Pancreas (tissue), 10 donors: ENCODE results near the gene VWA5B1. TPM values are rescaled to one million over a fixed set of nuclear protein-coding genes. Genes with fewer than 3 reads are reported as not detected.

ENCODE experiments used
- ATAC-seq, 4 donors: fragments of 200-7000 bp; cut with Tn5 transposase; one replicate each; pipeline versions ENCODE4 v1.8.0 to v1.9.1; 2020; ENCODE audit warnings: mild to moderate bottlenecking in 4 of 4, moderate library complexity in 4 of 4
- DNase-seq, 6 donors: peaks; one replicate each; pipeline ENCODE4 v3.0.0-alpha.2; 2020
- FAIRE-seq: peaks from 2 replicates; lab custom pipeline; 2012; peaks lifted over from hg19 to GRCh38; lab: Jason Lieb, UNC
- H3K27ac ChIP-seq, 4 donors: fragments of 200-600 bp; sonication (generic); 1 replicate in 3 of 4; 2 replicates in 1 of 4; pipeline versions ENCODE4 v1.5.0 to v1.8.0; 2020
- H3K27me3 ChIP-seq, 4 donors: fragments of 200-600 bp; one replicate each; pipeline ENCODE4 v1.8.0; 2021
- H3K36me3 ChIP-seq, 3 donors: fragments of 200-600 bp; sonication (generic) in 1 of 3; one replicate each; pipeline versions ENCODE4 v1.5.0 to v1.8.0; 2020 to 2021
- H3K4me1 ChIP-seq, 3 donors: fragments of 200-600 bp; one replicate each; pipeline ENCODE4 v1.8.0; 2021
- H3K4me3 ChIP-seq, 4 donors: fragments of 200-600 bp; sonication (generic) in 2 of 4; one replicate each; pipeline versions ENCODE4 v1.5.0 to v1.8.0; 2020 to 2021
- H3K9me3 ChIP-seq, 4 donors: fragments of 200-600 bp; one replicate each; pipeline ENCODE4 v1.8.0; 2021
- CTCF ChIP-seq, 4 donors: fragments of 200-600 bp; sonication (generic) in 3 of 4; IDR thresholded peaks; one replicate each; pipeline versions ENCODE4 v1.5.0 to v1.8.0; 2021; ENCODE audit warnings: antibody characterized with exemption in 4 of 4
- WGBS, 2 donors: extraction: QIAGEN DNeasy Blood & Tissue Kit; methylation state at CpG; one replicate each; pipeline ENCODE4 v1.1.7; 2013; 5-methylcytosine and 5-hydroxymethylcytosine counted together
- intact Hi-C, 3 donors: fragments of 100-400 bp; cut with DNase I; formaldehyde crosslinking; loops; one replicate each; pipeline versions ENCODE4 v1.11.1 to v1.14.2; 2022
- polyA plus RNA-seq, 2 donors: library from polyadenylated mRNA; stranded (reverse); fragments of 200-250 nt; gene quantifications; one replicate each; pipeline ENCODE4 v1.2.3, GENCODE V29; 2013
- total RNA-seq, 6 donors: library from RNA; stranded (reverse); fragmentation: NEBNext Ultra II Directional in 4 of 6; extraction: Animal tissue kit (Norgen Biotek cat#: 25700) in 4 of 6; gene quantifications; one replicate each; pipeline versions ENCODE4 v1.2.1 to v1.2.4, GENCODE V29; 2021 to 2023
- donor health status: healthy with polysubstance abuse.
- donor health status: DM: no; HTN: no; CAD: no; lungs with moderate emphysema.
- donor health status: DM: no; HTN: no; CAD: no.
- donor health status: control.
- donor health status: control.
- donor health status: Bipolar disorder and iron deficiency.
- donor health status: DM: yes; HTN: yes; CAD: no.
- donor health status: DM: no; HTN: no; CAD: no.
- donor health status: DM: no; HTN: no; CAD: no.
- donor health status: DM: yes; HTN: yes; CAD: no.

Gene VWA5B1
- total and polyA plus RNA-seq, 8 donors = 0.16 to 0.70 (median 0.29) TPM; not detected in 1

GRCh38 chr1:20382711-20383110 lies 92.0 kb downstream of the VWA5B1 start:
- whole genome bisulfite sequencing, 2 donors = 64 to 70% methylated on average over 8 of the region's 8 CpGs

GRCh38 chr1:20383631-20384030 lies 93.0 kb downstream of the VWA5B1 start:
- no peak for FAIRE-seq
- DNase-seq = no peak
- ATAC-seq = no peak
- Histone ChIP-seq H3K27ac (no peak overlapping the region), H3K27me3 (no peaks in the 10 kb centered on the region), H3K4me3 (no peak overlapping the region), H3K9me3 (no peaks in the 10 kb centered on the region), H3K4me1 (no peaks in the 10 kb centered on the region), H3K36me3 (no peaks in the 10 kb centered on the region)
- intact Hi-C loops = no loop called here
- no peak for TF ChIP-seq CTCF (IDR thresholded peaks at IDR 0.05)
- WGBS, 2 donors = 42 to 56% methylated on average over 3 of the region's 3 CpGs

More at GRCh38 chr1:20382711-20383110, 92.0 kb downstream of the VWA5B1 start:
- Histone ChIP-seq H3K9me3 (no peaks in the 10 kb centered on the region), H3K4me3 (no peak overlapping the region), H3K4me1 (no peaks in the 10 kb centered on the region), H3K36me3 (no peaks in the 10 kb centered on the region), H3K27ac (no peak overlapping the region), H3K27me3 (no peaks in the 10 kb centered on the region)
- ATAC-seq = no peak
- no peak for FAIRE-seq
- no peak for DNase-seq
- TF ChIP-seq CTCF (IDR thresholded peaks at IDR 0.05) = no peak
- intact Hi-C loops = no loop called here

- Histone ChIP-seq H3K27me3 (no peaks in the 10 kb centered on the region), H3K4me3 (no peak overlapping the region), H3K9me3 (no peaks in the 10 kb centered on the region), H3K36me3 (no peaks in the 10 kb centered on the region), H3K4me1 (no peaks in the 10 kb centered on the region), H3K27ac (no peak overlapping the region)
- DNase-seq = no peak
- intact Hi-C loops = no loop called here
- no peak for ATAC-seq
- TF ChIP-seq CTCF (IDR thresholded peaks at IDR 0.05) = no peak
- no peak for FAIRE-seq
- WGBS, 2 donors = 43 to 51% methylated on average over 6 of the region's 6 CpGs
These were observed 95.0 kb downstream of the VWA5B1 start for GRCh38 chr1:20385630-20386029.

- no peak for TF ChIP-seq CTCF (IDR thresholded peaks at IDR 0.05)
- H3K4me1 ChIP-seq = no peaks in the 10 kb centered on the region
- 25 to 36% methylated on average over 9 of the region's 9 CpGs for WGBS, 2 donors
- H3K4me3 ChIP-seq = no peak overlapping the region
- H3K9me3 ChIP-seq = no peaks in the 10 kb centered on the region
- intact Hi-C loops = no loop called here
- H3K36me3 ChIP-seq = no peaks in the 10 kb centered on the region
- ATAC-seq (no peak), DNase-seq (no peak), FAIRE-seq (no peak)
- no peaks in the 10 kb centered on the region for H3K27me3 ChIP-seq
- no peak overlapping the region for H3K27ac ChIP-seq
These were observed 95.8 kb downstream of the VWA5B1 start for GRCh38 chr1:20386323-20387081.

- FAIRE-seq (no peak), ATAC-seq (no peak), DNase-seq (no peak)
- Histone ChIP-seq H3K9me3 (no peaks in the 10 kb centered on the region), H3K36me3 (no peaks in the 10 kb centered on the region), H3K27me3 (no peaks in the 10 kb centered on the region), H3K4me1 (no peaks in the 10 kb centered on the region), H3K27ac (no peak overlapping the region), H3K4me3 (no peak overlapping the region)
- intact Hi-C loops = no loop called here
- no peak for TF ChIP-seq CTCF (IDR thresholded peaks at IDR 0.05)
- 65 to 76% methylated on average over 11 of the region's 11 CpGs for WGBS, 2 donors
These were observed 98.9 kb downstream of the VWA5B1 start for GRCh38 chr1:20389571-20389970.
